ENCODE results near the gene TMEM132C. TPM values are rescaled to one million over a fixed set of nuclear protein-coding genes. Genes with fewer than 3 reads are reported as not detected.
"Not testable (repeated sequence)": the region's sequence is repeated elsewhere in the genome, so short reads cannot be mapped to it uniquely, and the experiment has no call there.

TMEM132C gene
- polyA plus RNA-seq, 12 donors, result 0.84 to 35.0 (median 1.8) TPM; not detected in 2

GRCh38 chr12:128474916-128475315 lies 207.9 kb downstream of the TMEM132C start:
- DNase-seq, result no peak

- no peak for DNase-seq
These were observed 209.3 kb downstream of the TMEM132C start for GRCh38 chr12:128476266-128476665.

- DNase-seq, result no peak
These were observed 216.7 kb downstream of the TMEM132C start for GRCh38 chr12:128483526-128484255.

GRCh38 chr12:128497376-128497775 lies 230.4 kb downstream of the TMEM132C start:
- not testable (repeated sequence) for DNase-seq

GRCh38 chr12:128507470-128507869 lies 240.5 kb downstream of the TMEM132C start:
- no peak for DNase-seq

- DNase-seq, result no peak
These were observed 242.2 kb downstream of the TMEM132C start for GRCh38 chr12:128509170-128509569.

- no peak for DNase-seq
These were observed 243.5 kb downstream of the TMEM132C start for GRCh38 chr12:128510511-128510910.

- peak; percentile 25 for DNase-seq
These were observed 246.4 kb downstream of the TMEM132C start for GRCh38 chr12:128513331-128513730.

- no peak for DNase-seq
These were observed 246.9 kb downstream of the TMEM132C start for GRCh38 chr12:128513831-128514230.

- no peak for DNase-seq
These were observed 251.7 kb downstream of the TMEM132C start for GRCh38 chr12:128518644-128519043.

- peak; percentile 63 for DNase-seq
These were observed 252.5 kb downstream of the TMEM132C start for GRCh38 chr12:128519426-128519825.

GRCh38 chr12:128521981-128522380 lies 255.0 kb downstream of the TMEM132C start:
- no peak for DNase-seq

- no peak for DNase-seq
These were observed 257.5 kb downstream of the TMEM132C start for GRCh38 chr12:128524439-128524838.

GRCh38 chr12:128531170-128531569 lies 264.2 kb downstream of the TMEM132C start:
- DNase-seq, result no peak

- no peak for DNase-seq
These were observed 267.9 kb downstream of the TMEM132C start for GRCh38 chr12:128534906-128535305.

GRCh38 chr12:128536810-128537209 lies 269.8 kb downstream of the TMEM132C start:
- DNase-seq, result no peak

- no peak for DNase-seq
These were observed 270.7 kb downstream of the TMEM132C start for GRCh38 chr12:128537668-128538067.

- DNase-seq, result no peak
These were observed 275.9 kb downstream of the TMEM132C start for GRCh38 chr12:128542844-128543243.

GRCh38 chr12:128543460-128543859 lies 276.5 kb downstream of the TMEM132C start:
- DNase-seq, result no peak

GRCh38 chr12:128543971-128544370 lies 277.0 kb downstream of the TMEM132C start:
- no peak for DNase-seq

- DNase-seq, result no peak
These were observed 282.0 kb downstream of the TMEM132C start for GRCh38 chr12:128548949-128549348.

- no peak for DNase-seq
These were observed 282.7 kb downstream of the TMEM132C start for GRCh38 chr12:128549601-128550218.

GRCh38 chr12:128551266-128551665 lies 284.3 kb downstream of the TMEM132C start:
- peak; percentile 20 for DNase-seq
